Neural cell (in vitro differentiated cells): ENCODE data around the gene VSIG10.

ENCODE experiments used
- EZH2 ChIP-seq: fragments of 200-600, 300-800 bp; shearing (Covaris generic), sonication (generic); IDR thresholded peaks from 2 replicates; pipeline ENCODE4 v1.6.1; 2014; ENCODE audit warnings: antibody characterized with exemption, low read length, borderline replicate concordance, mild to moderate bottlenecking; ENCODE audit not compliant: insufficient read depth, poor library complexity, severe bottlenecking
- POLR2AphosphoS5 ChIP-seq: IDR thresholded peaks from 2 replicates; pipeline ENCODE4 v1.6.1; 2012
- TF ChIP-seq, protein P1 (sequence below): fragments of 450-650 bp; IDR thresholded peaks from 2 replicates; pipeline ENCODE4 v1.5.1; 2014; ENCODE audit warnings: antibody characterized with exemption, mild to moderate bottlenecking, moderate library complexity; ENCODE audit not compliant: poor library complexity, severe bottlenecking
- TF ChIP-seq, protein P2 (sequence below): IDR thresholded peaks from 2 replicates; pipeline ENCODE4 v1.6.1; 2012; ENCODE audit warnings: borderline replicate concordance

- TF ChIP-seq, protein P1, sequence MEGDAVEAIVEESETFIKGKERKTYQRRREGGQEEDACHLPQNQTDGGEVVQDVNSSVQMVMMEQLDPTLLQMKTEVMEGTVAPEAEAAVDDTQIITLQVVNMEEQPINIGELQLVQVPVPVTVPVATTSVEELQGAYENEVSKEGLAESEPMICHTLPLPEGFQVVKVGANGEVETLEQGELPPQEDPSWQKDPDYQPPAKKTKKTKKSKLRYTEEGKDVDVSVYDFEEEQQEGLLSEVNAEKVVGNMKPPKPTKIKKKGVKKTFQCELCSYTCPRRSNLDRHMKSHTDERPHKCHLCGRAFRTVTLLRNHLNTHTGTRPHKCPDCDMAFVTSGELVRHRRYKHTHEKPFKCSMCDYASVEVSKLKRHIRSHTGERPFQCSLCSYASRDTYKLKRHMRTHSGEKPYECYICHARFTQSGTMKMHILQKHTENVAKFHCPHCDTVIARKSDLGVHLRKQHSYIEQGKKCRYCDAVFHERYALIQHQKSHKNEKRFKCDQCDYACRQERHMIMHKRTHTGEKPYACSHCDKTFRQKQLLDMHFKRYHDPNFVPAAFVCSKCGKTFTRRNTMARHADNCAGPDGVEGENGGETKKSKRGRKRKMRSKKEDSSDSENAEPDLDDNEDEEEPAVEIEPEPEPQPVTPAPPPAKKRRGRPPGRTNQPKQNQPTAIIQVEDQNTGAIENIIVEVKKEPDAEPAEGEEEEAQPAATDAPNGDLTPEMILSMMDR: no peak
- TF ChIP-seq, protein P2, sequence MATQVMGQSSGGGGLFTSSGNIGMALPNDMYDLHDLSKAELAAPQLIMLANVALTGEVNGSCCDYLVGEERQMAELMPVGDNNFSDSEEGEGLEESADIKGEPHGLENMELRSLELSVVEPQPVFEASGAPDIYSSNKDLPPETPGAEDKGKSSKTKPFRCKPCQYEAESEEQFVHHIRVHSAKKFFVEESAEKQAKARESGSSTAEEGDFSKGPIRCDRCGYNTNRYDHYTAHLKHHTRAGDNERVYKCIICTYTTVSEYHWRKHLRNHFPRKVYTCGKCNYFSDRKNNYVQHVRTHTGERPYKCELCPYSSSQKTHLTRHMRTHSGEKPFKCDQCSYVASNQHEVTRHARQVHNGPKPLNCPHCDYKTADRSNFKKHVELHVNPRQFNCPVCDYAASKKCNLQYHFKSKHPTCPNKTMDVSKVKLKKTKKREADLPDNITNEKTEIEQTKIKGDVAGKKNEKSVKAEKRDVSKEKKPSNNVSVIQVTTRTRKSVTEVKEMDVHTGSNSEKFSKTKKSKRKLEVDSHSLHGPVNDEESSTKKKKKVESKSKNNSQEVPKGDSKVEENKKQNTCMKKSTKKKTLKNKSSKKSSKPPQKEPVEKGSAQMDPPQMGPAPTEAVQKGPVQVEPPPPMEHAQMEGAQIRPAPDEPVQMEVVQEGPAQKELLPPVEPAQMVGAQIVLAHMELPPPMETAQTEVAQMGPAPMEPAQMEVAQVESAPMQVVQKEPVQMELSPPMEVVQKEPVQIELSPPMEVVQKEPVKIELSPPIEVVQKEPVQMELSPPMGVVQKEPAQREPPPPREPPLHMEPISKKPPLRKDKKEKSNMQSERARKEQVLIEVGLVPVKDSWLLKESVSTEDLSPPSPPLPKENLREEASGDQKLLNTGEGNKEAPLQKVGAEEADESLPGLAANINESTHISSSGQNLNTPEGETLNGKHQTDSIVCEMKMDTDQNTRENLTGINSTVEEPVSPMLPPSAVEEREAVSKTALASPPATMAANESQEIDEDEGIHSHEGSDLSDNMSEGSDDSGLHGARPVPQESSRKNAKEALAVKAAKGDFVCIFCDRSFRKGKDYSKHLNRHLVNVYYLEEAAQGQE: no peak
- TF ChIP-seq EZH2 (no peak), POLR2AphosphoS5 (no peak)
These were observed 5.3 kb upstream of the VSIG10 start for GRCh38 chr12:118109088-118109487.
